GM19035 (cell line): ENCODE results near the gene ODC1.

Experiments
- ATAC-seq: cut with Tn5 transposase; IDR thresholded peaks from one replicate; pipeline ENCODE4 v1.9.1; 2021; ENCODE audit not compliant: unreplicated experiment

ODC1 gene

GRCh38 chr2:10417551-10418335, 30.4 kb downstream of the ODC1 start:
- no peak for ATAC-seq

GRCh38 chr2:10415640-10416039, 32.5 kb downstream of the ODC1 start:
- ATAC-seq: no peak

GRCh38 chr2:10415048-10415447, 33.1 kb downstream of the ODC1 start:
- ATAC-seq: no peak

- ATAC-seq: no peak
Observed at GRCh38 chr2:10414591-10414990, 33.5 kb downstream of the ODC1 start.

GRCh38 chr2:10413991-10414451, 34.1 kb downstream of the ODC1 start:
- no peak for ATAC-seq

- no peak for ATAC-seq
Observed at GRCh38 chr2:10413503-10413902, 34.6 kb downstream of the ODC1 start.

GRCh38 chr2:10412380-10412779, 35.7 kb downstream of the ODC1 start:
- no peak for ATAC-seq

GRCh38 chr2:10411557-10411956, 36.6 kb downstream of the ODC1 start:
- ATAC-seq: no peak

- ATAC-seq: no peak
Observed at GRCh38 chr2:10410823-10411437, 37.2 kb downstream of the ODC1 start.

GRCh38 chr2:10410001-10410822, 37.9 kb downstream of the ODC1 start:
- peak; percentile 42 for ATAC-seq

GRCh38 chr2:10408649-10409579, 39.2 kb downstream of the ODC1 start:
- ATAC-seq: peak; percentile 58

GRCh38 chr2:10407841-10408648, 40.1 kb downstream of the ODC1 start:
- ATAC-seq: peak; percentile 42

GRCh38 chr2:10407432-10407831, 40.7 kb downstream of the ODC1 start:
- ATAC-seq: no peak

- ATAC-seq: no peak
Observed at GRCh38 chr2:10406491-10407188, 41.5 kb downstream of the ODC1 start.

- no peak for ATAC-seq
Observed at GRCh38 chr2:10406016-10406415, 42.1 kb downstream of the ODC1 start.

GRCh38 chr2:10405448-10405847, 42.7 kb downstream of the ODC1 start:
- ATAC-seq: no peak

- ATAC-seq: no peak
Observed at GRCh38 chr2:10404324-10405143, 43.6 kb downstream of the ODC1 start.

GRCh38 chr2:10402653-10403215, 45.4 kb downstream of the ODC1 start:
- no peak for ATAC-seq
